K562 (cell line): ENCODE results near the gene SGSM2. TPM values are rescaled to one million over a fixed set of nuclear protein-coding genes. Genes with fewer than 3 reads are reported as not detected.
A peak's percentile ranks its signal among the peaks of the same experiment; 100 is the strongest.

Source experiments
- BRD4 ChIP-seq: fragments of 200-600 bp; sonication (generic); IDR thresholded peaks from 2 replicates; pipeline ENCODE4 v1.6.1; 2017; ENCODE audit warnings: inconsistent platforms
- CBX5 ChIP-seq: IDR thresholded peaks from 2 replicates; pipeline ENCODE4 v1.6.1; 2014; ENCODE audit warnings: low read depth, borderline replicate concordance
- EP400 ChIP-seq: fragments of 450-650 bp; IDR thresholded peaks from 2 replicates; pipeline ENCODE4 v1.6.1; 2017; ENCODE audit warnings: antibody characterized with exemption, mild to moderate bottlenecking, moderate library complexity
- FOXA3 ChIP-seq, 2 experiments: fragments of 450-650 bp in 1 of 2; sonication (generic) in 1 of 2; formaldehyde crosslinking; IDR thresholded peaks in 1 of 2; conservative IDR thresholded peaks in 1 of 2; 2 replicates each; pipeline versions ENCODE4 v1.4.0 to v1.8.0; 2020 to 2022; ENCODE audit warnings: mild to moderate bottlenecking in 2 of 2, missing genetic modification reagents in 1 of 2
- FOXK2 ChIP-seq, 2 experiments: fragments of 450-650 bp; IDR thresholded peaks in 1 of 2; conservative IDR thresholded peaks in 1 of 2; 2 replicates each; pipeline ENCODE4 v1.6.1; 2016; ENCODE audit warnings: low read depth in 2 of 2, mild to moderate bottlenecking in 1 of 2
- GMEB1 ChIP-seq: fragments of 250-450 bp; sonication (Bioruptor Pico); IDR thresholded peaks from 2 replicates; pipeline ENCODE4 v1.4.0; 2020; ENCODE audit warnings: mild to moderate bottlenecking
- KDM1A ChIP-seq, 2 experiments: fragments of 450-650 bp; IDR thresholded peaks; 2 replicates each; pipeline ENCODE4 v1.6.1; 2016; ENCODE audit warnings: mild to moderate bottlenecking in 2 of 2
- MYNN ChIP-seq, 2 experiments: sonication (generic); formaldehyde crosslinking in 1 of 2; IDR thresholded peaks; 2 replicates each; pipeline versions ENCODE4 v1.5.0 to v1.6.1; 2016 to 2020; ENCODE audit warnings: antibody characterized with exemption in 1 of 2, missing genetic modification reagents in 1 of 2
- RBBP5 ChIP-seq: fragments of 200-600 bp; sonication (generic); IDR thresholded peaks from 2 replicates; pipeline ENCODE4 v1.6.1; 2012; ENCODE audit warnings: borderline replicate concordance, mild to moderate bottlenecking, low read length, control low read depth, inconsistent platforms; ENCODE audit not compliant: insufficient read depth, poor library complexity, severe bottlenecking
- SMAD2 ChIP-seq: fragments of 150-350 bp; IDR thresholded peaks from 2 replicates; pipeline ENCODE4 v1.6.1; 2014; ENCODE audit warnings: low read depth, mild to moderate bottlenecking, low read length
- ZNF518B ChIP-seq: fragments of 250-450 bp; sonication (Bioruptor Pico); IDR thresholded peaks from 2 replicates; pipeline ENCODE4 v1.5.0; 2021; ENCODE audit warnings: mild to moderate bottlenecking, moderate library complexity
- ZNF561 ChIP-seq: fragments of 450-650 bp; formaldehyde crosslinking; conservative IDR thresholded peaks from 2 replicates; pipeline ENCODE4 v1.4.0; 2020; ENCODE audit warnings: mild to moderate bottlenecking, moderate library complexity
- polyA plus RNA-seq, 8 experiments: library from polyadenylated mRNA; depleted of rRNA in 4 of 8; stranded (reverse) in 5 of 8; unstranded in 3 of 8; fragments of >200 nt; fragmentation: Nextera tagmentation in 2 of 8; fragmentation: Illumina TruSeq in 1 of 8; extraction: Ambion mirVana in 2 of 8; extraction: Trizol in 1 of 8; gene quantifications; 2 replicates each; pipeline versions ENCODE4 v1.2.1 to v1.2.3, GENCODE V29; 2011 to 2014; ENCODE audit warnings: inconsistent platforms in 1 of 8, missing spikeins in 1 of 8
- total RNA-seq, 7 experiments: library from RNA; depleted of rRNA in 6 of 7; stranded (reverse); fragments of >200 nt in 6 of 7; fragmentation: Illumina TruSeq in 2 of 7; extraction: Trizol in 2 of 7; gene quantifications; 2 replicates each; pipeline versions ENCODE4 v1.2.1 to v1.2.3, GENCODE V29; 2011 to 2021; ENCODE audit warnings: low replicate concordance in 1 of 7
- TF ChIP-seq, protein P1 (sequence below): fragments of 250-450 bp; sonication (Bioruptor Pico); IDR thresholded peaks from 2 replicates; pipeline ENCODE4 v1.5.0; 2022; ENCODE audit warnings: mild to moderate bottlenecking

Gene SGSM2
- total and polyA plus RNA-seq, 9 of the 15 experiments (the other 6 are each of a cell fraction or from before 2014, with no cell fraction given): 0.20 to 26.3 (median 14.8) TPM

GRCh38 chr17:2383628-2384167, 46.4 kb downstream of the SGSM2 start (continued):
- TF ChIP-seq, protein P1, sequence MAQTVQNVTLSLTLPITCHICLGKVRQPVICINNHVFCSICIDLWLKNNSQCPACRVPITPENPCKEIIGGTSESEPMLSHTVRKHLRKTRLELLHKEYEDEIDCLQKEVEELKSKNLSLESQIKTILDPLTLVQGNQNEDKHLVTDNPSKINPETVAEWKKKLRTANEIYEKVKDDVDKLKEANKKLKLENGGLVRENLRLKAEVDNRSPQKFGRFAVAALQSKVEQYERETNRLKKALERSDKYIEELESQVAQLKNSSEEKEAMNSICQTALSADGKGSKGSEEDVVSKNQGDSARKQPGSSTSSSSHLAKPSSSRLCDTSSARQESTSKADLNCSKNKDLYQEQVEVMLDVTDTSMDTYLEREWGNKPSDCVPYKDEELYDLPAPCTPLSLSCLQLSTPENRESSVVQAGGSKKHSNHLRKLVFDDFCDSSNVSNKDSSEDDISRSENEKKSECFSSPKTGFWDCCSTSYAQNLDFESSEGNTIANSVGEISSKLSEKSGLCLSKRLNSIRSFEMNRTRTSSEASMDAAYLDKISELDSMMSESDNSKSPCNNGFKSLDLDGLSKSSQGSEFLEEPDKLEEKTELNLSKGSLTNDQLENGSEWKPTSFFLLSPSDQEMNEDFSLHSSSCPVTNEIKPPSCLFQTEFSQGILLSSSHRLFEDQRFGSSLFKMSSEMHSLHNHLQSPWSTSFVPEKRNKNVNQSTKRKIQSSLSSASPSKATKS: no peak
- no peak for TF ChIP-seq CBX5
- peak in 1 of 2 experiments; percentile 59; a peak in 2 of 4 replicates for TF ChIP-seq FOXA3 (CRISPR knock-in tag; conservative IDR thresholded peaks at IDR 0.05 in 1 of 2, IDR thresholded peaks at IDR 0.05 in 1 of 2)
- no peak for TF ChIP-seq MYNN (IDR thresholded peaks at IDR 0.05)
- no peak for TF ChIP-seq MYNN (CRISPR knock-in tag; IDR thresholded peaks at IDR 0.05)
- TF ChIP-seq FOXK2 (conservative IDR thresholded peaks at IDR 0.05 in 1 of 2, IDR thresholded peaks at IDR 0.05 in 1 of 2; ENCODE audit: low read depth in 2 of 2): peak; percentile 40 to 43; a peak in 2 of 4 replicates
- no peak for TF ChIP-seq GMEB1
- 0 out of 2 replicates have a peak, but pooled peaks have one; percentile 18 for TF ChIP-seq EP400
- no peak for TF ChIP-seq ZNF561 (CRISPR knock-in tag)
- no peak for TF ChIP-seq KDM1A (IDR thresholded peaks at IDR 0.05)
- no peak for TF ChIP-seq BRD4
- no peak for TF ChIP-seq ZNF518B (CRISPR knock-in tag)
- TF ChIP-seq RBBP5: no peak
- TF ChIP-seq SMAD2: no peak
